ENCODE measurements around the gene C2CD4C. TPM values are rescaled to one million over a fixed set of nuclear protein-coding genes. Genes with fewer than 3 reads are reported as not detected.

The C2CD4C gene
- total and polyA plus RNA-seq, 2 of the 13 experiments (the other 11 are each of a cell fraction or from before 2014, with no cell fraction given): not detected

DNA sequence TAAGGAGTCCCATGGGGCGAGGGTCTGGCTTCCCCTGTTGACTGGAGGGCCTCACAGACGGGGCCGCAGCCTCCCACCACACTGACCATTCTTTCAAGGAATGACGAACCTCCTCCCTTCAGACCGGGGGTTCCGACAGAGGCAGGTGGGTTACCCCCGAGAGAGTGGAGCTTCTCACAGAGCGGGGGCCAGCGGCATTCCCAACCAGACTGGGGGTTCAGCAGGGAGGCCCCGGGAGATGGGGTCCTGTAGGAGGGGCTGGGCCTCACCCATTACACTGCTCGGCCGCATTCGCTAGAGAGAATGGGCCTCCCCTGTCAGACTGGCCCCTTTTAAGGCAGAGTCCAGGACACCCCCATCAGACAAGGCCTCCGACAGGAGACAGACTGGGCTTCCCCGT is 15.6 kb upstream of the C2CD4C start:
- intact Hi-C loops (cut with micrococcal nuclease; ENCODE audit: unreplicated experiment): no loop called here

More for the DNA sequence above, 15.6 kb upstream of the C2CD4C start:
- WGBS (ENCODE audit: low lambda C conversion rate): 97% methylated on average over 9 of the region's 15 CpGs
- ChIA-PET POLR2A (no interaction called here), CTCF (ENCODE audit: low intra/inter-chr PET ratio, low total read pairs) (no interaction called here)
- H4K20me1 ChIP-seq (ENCODE audit: insufficient read depth, low read length): no peaks in the 10 kb centered on the region
- peaks cover 0 to 3% of the 10 kb centered on the region in 2 experiments; a peak in 1 of 5 replicates for H3K36me3 ChIP-seq (replicated peaks in 1 of 2; ENCODE audit: control insufficient read depth in 1 of 2, insufficient read depth in 2 of 2, low read length in 2 of 2)
- BruUV-seq (replicated peaks): no TSS peak
- H3K4me1 ChIP-seq (ENCODE audit: insufficient read depth, low read length): no peaks in the 10 kb centered on the region
- H3K79me2 ChIP-seq (ENCODE audit: insufficient read depth, low read length): no peaks in the 10 kb centered on the region
- in situ Hi-C loops (cut with HindIII; ENCODE audit: extremely low pct_ligation_motif_present, low pct_unique_long_range_greater_than_20kb): no loop called here
- H3K9ac ChIP-seq (ENCODE audit: insufficient read depth, low read depth, low read length): no peak overlapping the region
- H3K9me3 ChIP-seq (ENCODE audit: low read length): no peaks in the 10 kb centered on the region
- no peak overlapping the region for H3K27ac ChIP-seq (ENCODE audit: extremely low read length, insufficient read depth, low read length)
- DNase-seq (ENCODE audit: low spot score) (no peak), FAIRE-seq (no peak), ATAC-seq (no peak)
- H3K4me3 ChIP-seq (replicated peaks in 1 of 3; ENCODE audit: insufficient read depth in 1 of 3, low read depth in 2 of 3, low read length in 3 of 3): no peak overlapping the region
- H3K27me3 ChIP-seq (ENCODE audit: control insufficient read depth in 1 of 2, insufficient read depth in 2 of 2, low read length in 2 of 2): no peaks in the 10 kb centered on the region
- H3K4me2 ChIP-seq (ENCODE audit: low read depth, low read length): no peak overlapping the region
- no peak overlapping the region for H2AFZ ChIP-seq (ENCODE audit: low read length)
- TF ChIP-seq NFE2L2 (IDR thresholded peaks at IDR 0.05; ENCODE audit: low read length) (no peak), ZNF263 (CRISPR knock-in tag; IDR thresholded peaks at IDR 0.05) (no peak)
- TF ChIP-seq, protein P1, sequence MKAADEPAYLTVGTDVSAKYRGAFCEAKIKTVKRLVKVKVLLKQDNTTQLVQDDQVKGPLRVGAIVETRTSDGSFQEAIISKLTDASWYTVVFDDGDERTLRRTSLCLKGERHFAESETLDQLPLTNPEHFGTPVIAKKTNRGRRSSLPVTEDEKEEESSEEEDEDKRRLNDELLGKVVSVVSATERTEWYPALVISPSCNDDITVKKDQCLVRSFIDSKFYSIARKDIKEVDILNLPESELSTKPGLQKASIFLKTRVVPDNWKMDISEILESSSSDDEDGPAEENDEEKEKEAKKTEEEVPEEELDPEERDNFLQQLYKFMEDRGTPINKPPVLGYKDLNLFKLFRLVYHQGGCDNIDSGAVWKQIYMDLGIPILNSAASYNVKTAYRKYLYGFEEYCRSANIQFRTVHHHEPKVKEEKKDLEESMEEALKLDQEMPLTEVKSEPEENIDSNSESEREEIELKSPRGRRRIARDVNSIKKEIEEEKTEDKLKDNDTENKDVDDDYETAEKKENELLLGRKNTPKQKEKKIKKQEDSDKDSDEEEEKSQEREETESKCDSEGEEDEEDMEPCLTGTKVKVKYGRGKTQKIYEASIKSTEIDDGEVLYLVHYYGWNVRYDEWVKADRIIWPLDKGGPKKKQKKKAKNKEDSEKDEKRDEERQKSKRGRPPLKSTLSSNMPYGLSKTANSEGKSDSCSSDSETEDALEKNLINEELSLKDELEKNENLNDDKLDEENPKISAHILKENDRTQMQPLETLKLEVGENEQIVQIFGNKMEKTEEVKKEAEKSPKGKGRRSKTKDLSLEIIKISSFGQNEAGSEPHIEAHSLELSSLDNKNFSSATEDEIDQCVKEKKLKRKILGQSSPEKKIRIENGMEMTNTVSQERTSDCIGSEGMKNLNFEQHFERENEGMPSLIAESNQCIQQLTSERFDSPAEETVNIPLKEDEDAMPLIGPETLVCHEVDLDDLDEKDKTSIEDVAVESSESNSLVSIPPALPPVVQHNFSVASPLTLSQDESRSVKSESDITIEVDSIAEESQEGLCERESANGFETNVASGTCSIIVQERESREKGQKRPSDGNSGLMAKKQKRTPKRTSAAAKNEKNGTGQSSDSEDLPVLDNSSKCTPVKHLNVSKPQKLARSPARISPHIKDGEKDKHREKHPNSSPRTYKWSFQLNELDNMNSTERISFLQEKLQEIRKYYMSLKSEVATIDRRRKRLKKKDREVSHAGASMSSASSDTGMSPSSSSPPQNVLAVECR (CRISPR knock-in tag; IDR thresholded peaks at IDR 0.05; ENCODE audit: borderline replicate concordance): no peak
